Measurements from ENCODE around the gene YBX2.

YBX2 gene

GRCh38 chr17:7252176-7253043, 42.0 kb downstream of the YBX2 start, which contains the start of gene ELP5:
ELP5 (plus strand) TSS chr17:7252215; CDS start chr17:7252551, 336 bp downstream.
- Histone ChIP-seq H3K27me3 (no peaks in the 10 kb centered on the region), H3K4me1 (no peaks in the 10 kb centered on the region; the same call in 1 of the 2 replicates), H3K36me3 (no peaks in the 10 kb centered on the region), H3K4me3 (ENCODE audit: low read depth, low read length) (peak within 1 kb of the TSS; percentile 80), H3K9me3 (no peaks in the 10 kb centered on the region)
- DNase-seq = peak; percentile 90
- TF ChIP-seq CTCF (IDR thresholded peaks at IDR 0.05; ENCODE audit: low read depth, low read length) = no peak

- no peaks in the 10 kb centered on the region for H3K27me3 ChIP-seq
- TF ChIP-seq CTCF (IDR thresholded peaks at IDR 0.05; ENCODE audit: low read depth, low read length) = no peak
- H3K4me3 ChIP-seq (ENCODE audit: low read depth, low read length) = peak within 1 kb of the TSS; percentile 80
- DNase-seq = peak; percentile 93
- H3K4me1 ChIP-seq = no peaks in the 10 kb centered on the region; the same call in 1 of the 2 replicates
- no peaks in the 10 kb centered on the region for H3K36me3 ChIP-seq
- H3K9me3 ChIP-seq = no peaks in the 10 kb centered on the region
These were observed 42.7 kb downstream of the YBX2 start, which contains the start of gene CTDNEP1 for GRCh38 chr17:7251661-7252175. CTDNEP1 (minus strand) TSS chr17:7251734; CDS start chr17:7251296, 438 bp downstream.

DNA sequence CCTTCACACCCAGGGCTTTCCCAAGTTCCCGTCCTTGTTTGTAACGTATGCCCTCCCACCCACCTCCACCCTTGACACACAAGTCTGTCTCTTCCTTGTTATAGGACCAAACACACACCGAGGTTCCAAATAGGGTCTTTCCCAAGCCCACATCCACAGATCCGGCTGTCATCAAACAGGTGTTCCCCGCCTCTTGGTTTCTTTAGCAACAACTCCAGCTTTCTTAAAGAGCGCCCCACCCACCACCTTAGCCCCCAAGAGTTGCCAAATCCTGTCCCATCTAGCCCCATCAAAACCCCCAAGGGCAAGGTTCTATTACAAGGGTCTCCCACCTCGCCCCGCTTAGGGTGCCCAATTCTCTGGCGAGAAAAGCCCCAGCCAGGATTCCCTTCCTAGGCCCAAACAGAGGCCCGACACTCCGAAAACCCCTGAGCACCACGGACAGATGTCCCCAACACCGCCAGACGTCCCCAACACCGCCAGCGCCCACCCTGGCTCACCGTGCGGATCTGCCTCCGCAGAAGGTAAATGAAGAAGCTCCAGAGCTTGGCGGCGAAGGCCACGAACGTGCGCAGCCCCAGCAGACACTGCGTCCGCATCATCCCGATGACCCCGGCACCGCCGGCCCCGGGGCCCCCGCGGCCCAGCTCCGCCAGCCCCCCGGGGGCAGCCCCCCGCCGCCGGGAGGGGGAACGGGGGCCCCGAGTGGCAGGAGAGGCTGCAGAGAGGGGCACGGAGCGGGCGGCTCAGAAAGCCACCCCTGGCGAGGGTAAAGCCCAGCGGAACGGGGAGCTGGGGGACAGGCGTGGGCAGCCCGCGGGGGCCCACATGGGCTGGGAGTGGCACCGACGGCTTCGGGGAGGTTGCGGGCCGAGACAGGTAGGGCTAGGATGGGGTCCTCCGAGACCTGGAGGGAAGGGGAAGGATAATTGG, 43.5 kb downstream of the YBX2 start:
- Histone ChIP-seq H3K36me3 (no peaks in the 10 kb centered on the region; the same call in 1 of the 2 replicates), H3K9me3 (no peaks in the 10 kb centered on the region), H3K27me3 (no peaks in the 10 kb centered on the region), H3K4me1 (no peaks in the 10 kb centered on the region; the same call in 1 of the 2 replicates), H3K4me3 (ENCODE audit: low read depth, low read length) (peak overlapping the region; percentile 80)
- TF ChIP-seq CTCF (IDR thresholded peaks at IDR 0.05; ENCODE audit: low read depth, low read length) = no peak
- no peak for DNase-seq

GRCh38 chr17:7249830-7250229, 44.6 kb downstream of the YBX2 start:
- no peaks in the 10 kb centered on the region for H3K9me3 ChIP-seq
- peak overlapping the region; percentile 80 for H3K4me3 ChIP-seq (ENCODE audit: low read depth, low read length)
- DNase-seq = no peak
- no peaks in the 10 kb centered on the region for H3K27me3 ChIP-seq
- H3K4me1 ChIP-seq = no peaks in the 10 kb centered on the region; the same call in 1 of the 2 replicates
- peaks cover under 1% of the 10 kb centered on the region for H3K36me3 ChIP-seq
- no peak for TF ChIP-seq CTCF (IDR thresholded peaks at IDR 0.05; ENCODE audit: low read depth, low read length)

GRCh38 chr17:7249214-7249613, 45.2 kb downstream of the YBX2 start:
- no peak for TF ChIP-seq CTCF (IDR thresholded peaks at IDR 0.05; ENCODE audit: low read depth, low read length)
- Histone ChIP-seq H3K36me3 (peaks cover 3% of the 10 kb centered on the region), H3K4me3 (ENCODE audit: low read depth, low read length) (no peak overlapping the region), H3K9me3 (no peaks in the 10 kb centered on the region), H3K4me1 (no peaks in the 10 kb centered on the region; the same call in 1 of the 2 replicates), H3K27me3 (no peaks in the 10 kb centered on the region)
- no peak for DNase-seq

Measured in BE2C (cell line).